Activated CD8-positive, alpha-beta T cell treated with anti-CD3 and anti-CD28 coated beads for 36 hours (primary cell): ENCODE results near the gene RASL10A. TPM values are rescaled to one million over a fixed set of nuclear protein-coding genes. Genes with fewer than 3 reads are reported as not detected.

Experiments used
- ATAC-seq: fragments of 200-7000 bp; cut with Tn5 transposase; one replicate; pipeline ENCODE4 v1.10.0; 2021; ENCODE audit warnings: mild to moderate bottlenecking, moderate library complexity
- CTCF ChIA-PET: fragments of 350-600 bp; sonication (Branson Sonifier 250); formaldehyde crosslinking; loops from one replicate; lab custom pipeline; 2021; ENCODE audit warnings: antibody characterized with exemption; lab: Charles Lee
- POLR2A ChIA-PET: fragments of 350-600 bp; sonication (Branson Sonifier 250); formaldehyde crosslinking; loops from one replicate; lab custom pipeline; 2021; ENCODE audit warnings: antibody characterized with exemption; lab: Charles Lee
- DNase-seq: peaks from one replicate; pipeline ENCODE4 v3.0.0-alpha.2; 2020
- H3K27ac Mint-ChIP-seq: one replicate; pipeline ENCODE4 v1.8.0; 2021; ENCODE audit warnings: mild to moderate bottlenecking, mixed read lengths
- H3K27me3 Mint-ChIP-seq: one replicate; pipeline ENCODE4 v1.8.0; 2021; ENCODE audit warnings: mixed read lengths
- H3K36me3 Mint-ChIP-seq: one replicate; pipeline ENCODE4 v1.8.0; 2021; ENCODE audit warnings: low read depth, mixed read lengths
- H3K4me1 Mint-ChIP-seq: one replicate; pipeline ENCODE4 v1.8.0; 2021; ENCODE audit warnings: low read depth, mixed read lengths
- H3K4me3 Mint-ChIP-seq: one replicate; pipeline ENCODE4 v1.8.0; 2021; ENCODE audit warnings: mild to moderate bottlenecking, moderate library complexity, mixed read lengths
- H3K9me3 Mint-ChIP-seq: one replicate; pipeline ENCODE4 v1.8.0; 2021; ENCODE audit warnings: mixed read lengths
- intact Hi-C: fragments of 100-400 bp; cut with micrococcal nuclease; formaldehyde crosslinking; loops from one replicate; pipeline ENCODE4 v1.10.0; 2022
- total RNA-seq, 2 experiments: library from RNA; stranded (reverse); gene quantifications; one replicate each; pipeline ENCODE4 v1.2.3, GENCODE V29; 2021
- TF ChIP-seq, protein P1 (sequence below): fragments of 200-600 bp; IDR thresholded peaks from one replicate; pipeline ENCODE4 v1.8.0; 2022; ENCODE audit warnings: antibody characterized with exemption, mild to moderate bottlenecking

RASL10A gene
- total RNA-seq, 2 experiments from 2014 or later, result 0.56 TPM; not detected in 1

- H3K36me3 Mint-ChIP-seq, result peaks cover 3% of the 10 kb centered on the region
- no peaks in the 10 kb centered on the region for H3K9me3 Mint-ChIP-seq
- ATAC-seq (no peak), DNase-seq (no peak)
- no peak overlapping the region for H3K27ac Mint-ChIP-seq
- CTCF ChIA-PET, result interaction anchor here (1.3 kb wide), 1 partner anchor 25 kb away, joined by 3 read pairs; no protein-coding TSS in a partner anchor
- TF ChIP-seq, protein P1, sequence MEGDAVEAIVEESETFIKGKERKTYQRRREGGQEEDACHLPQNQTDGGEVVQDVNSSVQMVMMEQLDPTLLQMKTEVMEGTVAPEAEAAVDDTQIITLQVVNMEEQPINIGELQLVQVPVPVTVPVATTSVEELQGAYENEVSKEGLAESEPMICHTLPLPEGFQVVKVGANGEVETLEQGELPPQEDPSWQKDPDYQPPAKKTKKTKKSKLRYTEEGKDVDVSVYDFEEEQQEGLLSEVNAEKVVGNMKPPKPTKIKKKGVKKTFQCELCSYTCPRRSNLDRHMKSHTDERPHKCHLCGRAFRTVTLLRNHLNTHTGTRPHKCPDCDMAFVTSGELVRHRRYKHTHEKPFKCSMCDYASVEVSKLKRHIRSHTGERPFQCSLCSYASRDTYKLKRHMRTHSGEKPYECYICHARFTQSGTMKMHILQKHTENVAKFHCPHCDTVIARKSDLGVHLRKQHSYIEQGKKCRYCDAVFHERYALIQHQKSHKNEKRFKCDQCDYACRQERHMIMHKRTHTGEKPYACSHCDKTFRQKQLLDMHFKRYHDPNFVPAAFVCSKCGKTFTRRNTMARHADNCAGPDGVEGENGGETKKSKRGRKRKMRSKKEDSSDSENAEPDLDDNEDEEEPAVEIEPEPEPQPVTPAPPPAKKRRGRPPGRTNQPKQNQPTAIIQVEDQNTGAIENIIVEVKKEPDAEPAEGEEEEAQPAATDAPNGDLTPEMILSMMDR, result no peak
- intact Hi-C loops, result no loop called here
- H3K4me1 Mint-ChIP-seq, result no peaks in the 10 kb centered on the region
- POLR2A ChIA-PET, result no interaction called here
- no peak overlapping the region for H3K4me3 Mint-ChIP-seq
- H3K27me3 Mint-ChIP-seq, result no peaks in the 10 kb centered on the region
Measured at GRCh38 chr22:29328055-29328454, 12.6 kb upstream of the RASL10A start.

GRCh38 chr22:29327089-29327764 is 11.7 kb upstream of the RASL10A start:
- DNase-seq (no peak), ATAC-seq (no peak)
- TF ChIP-seq, protein P1, result no peak
- Mint-ChIP-seq H3K27ac (no peak overlapping the region), H3K9me3 (no peaks in the 10 kb centered on the region), H3K4me1 (no peaks in the 10 kb centered on the region), H3K4me3 (no peak overlapping the region), H3K36me3 (peaks cover 3% of the 10 kb centered on the region), H3K27me3 (no peaks in the 10 kb centered on the region)
- POLR2A ChIA-PET, result no interaction called here
- intact Hi-C loops, result no loop called here
- CTCF ChIA-PET, result interaction anchor here (1.3 kb wide), 1 partner anchor 26 kb away, joined by 3 read pairs; no protein-coding TSS in a partner anchor

GRCh38 chr22:29326481-29326880 is 11.0 kb upstream of the RASL10A start:
- POLR2A ChIA-PET, result no interaction called here
- Mint-ChIP-seq H3K9me3 (no peaks in the 10 kb centered on the region), H3K36me3 (peaks cover 3% of the 10 kb centered on the region), H3K4me1 (no peaks in the 10 kb centered on the region), H3K27ac (no peak overlapping the region), H3K27me3 (no peaks in the 10 kb centered on the region), H3K4me3 (no peak overlapping the region)
- no peak for ATAC-seq
- CTCF ChIA-PET, result no interaction called here
- DNase-seq, result no peak
- TF ChIP-seq, protein P1, result no peak
- intact Hi-C loops, result no loop called here

GRCh38 chr22:29325785-29326315 is 10.4 kb upstream of the RASL10A start:
- intact Hi-C loops, result no loop called here
- Mint-ChIP-seq H3K4me3 (no peak overlapping the region), H3K4me1 (no peaks in the 10 kb centered on the region), H3K27ac (no peak overlapping the region), H3K9me3 (no peaks in the 10 kb centered on the region), H3K27me3 (no peaks in the 10 kb centered on the region), H3K36me3 (peaks cover 3% of the 10 kb centered on the region)
- CTCF ChIA-PET, result no interaction called here
- ATAC-seq (no peak), DNase-seq (no peak)
- POLR2A ChIA-PET, result interaction anchor here (0.6 kb wide), 1 partner anchor 77 kb away, joined by 5 read pairs; no protein-coding TSS in a partner anchor
- TF ChIP-seq, protein P1, result no peak

DNA sequence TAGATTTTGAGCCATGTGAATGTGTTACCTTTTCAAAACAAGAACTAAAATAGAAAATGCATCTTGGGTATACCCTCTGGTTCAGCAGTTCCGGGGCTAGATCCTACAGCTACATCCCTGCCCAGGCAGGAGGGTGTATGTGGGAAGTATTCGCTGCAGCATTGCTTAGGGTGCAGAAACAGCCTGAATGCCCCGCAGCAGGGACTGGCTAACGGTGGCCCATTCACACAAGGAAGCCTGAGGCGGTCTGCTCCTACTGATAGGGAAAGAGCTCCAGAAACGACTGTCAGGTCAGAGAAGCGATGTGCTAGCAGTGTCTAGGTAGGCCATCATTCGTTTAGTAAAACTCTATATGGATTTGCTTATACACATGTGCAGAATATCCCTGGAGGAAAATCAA is 9.9 kb upstream of the RASL10A start:
- POLR2A ChIA-PET, result interaction anchor here (0.6 kb wide), 1 partner anchor 77 kb away, joined by 5 read pairs; no protein-coding TSS in a partner anchor
- no peak for DNase-seq
- Mint-ChIP-seq H3K4me3 (no peak overlapping the region), H3K27me3 (no peaks in the 10 kb centered on the region), H3K4me1 (no peaks in the 10 kb centered on the region), H3K27ac (no peak overlapping the region), H3K9me3 (no peaks in the 10 kb centered on the region), H3K36me3 (peaks cover 3% of the 10 kb centered on the region)
- CTCF ChIA-PET, result no interaction called here
- TF ChIP-seq, protein P1, result no peak
- intact Hi-C loops, result no loop called here
- ATAC-seq, result no peak
